Prostate gland (tissue), 2 donors: ENCODE results near the gene EFCAB14. TPM values are rescaled to one million over a fixed set of nuclear protein-coding genes. Genes with fewer than 3 reads are reported as not detected.
"Not testable (repeated sequence)": the region's sequence is repeated elsewhere in the genome, so short reads cannot be mapped to it uniquely, and the experiment has no call there.

Source experiments
- DNase-seq: peaks from one replicate; pipeline ENCODE4 v3.0.0-alpha.2; 2019; ENCODE audit warnings: low spot score
- H3K27ac ChIP-seq, 2 donors: fragments of 200-600 bp; sonication (generic); 2 replicates each; pipeline ENCODE4 v1.5.1; 2017 to 2019
- H3K27me3 ChIP-seq: fragments of 200-600 bp; sonication (generic); replicated peaks from 2 replicates; pipeline ENCODE4 v1.5.1; 2019; ENCODE audit not compliant: insufficient read depth
- H3K36me3 ChIP-seq, 2 donors: fragments of 200-600 bp; sonication (generic); 1 replicate in 1 of 2; 2 replicates in 1 of 2; pipeline versions ENCODE4 v1.5.1 to v1.8.1; 2017 to 2019
- H3K4me1 ChIP-seq: fragments of 200-600 bp; sonication (generic); replicated peaks from 2 replicates; pipeline ENCODE4 v1.5.1; 2019
- H3K4me3 ChIP-seq, 2 donors: fragments of 200-600 bp; sonication (generic); 2 replicates each; pipeline ENCODE4 v1.5.1; 2017 to 2019
- H3K9me3 ChIP-seq: fragments of 200-600 bp; sonication (generic); 2 replicates; pipeline ENCODE4 v1.5.1; 2017
- CTCF ChIP-seq, 4 experiments: fragments of 200-600 bp in 2 of 4; fragments of 450-650 bp in 2 of 4; sonication (generic) in 2 of 4; IDR thresholded peaks; 1 replicate in 3 of 4; 2 replicates in 1 of 4; pipeline ENCODE4 v1.5.1; 2016 to 2019; ENCODE audit warnings: antibody characterized with exemption in 4 of 4, mild to moderate bottlenecking in 2 of 4, moderate library complexity in 2 of 4
- POLR2A ChIP-seq: fragments of 450-650 bp; IDR thresholded peaks from one replicate; pipeline ENCODE4 v1.6.1; 2016; ENCODE audit warnings: antibody characterized with exemption, mild to moderate bottlenecking
- POLR2AphosphoS5 ChIP-seq: sonication (generic); formaldehyde crosslinking; IDR thresholded peaks from one replicate; pipeline ENCODE4 v1.6.1; 2017; ENCODE audit warnings: antibody characterized with exemption
- WGBS: methylation state at CpG from one replicate; pipeline ENCODE4 v1.1.5; 2018; 5-methylcytosine and 5-hydroxymethylcytosine counted together
- intact Hi-C: fragments of 100-400 bp; cut with DNase I; formaldehyde crosslinking; loops from one replicate; pipeline ENCODE4 v1.14.2; 2022
- total RNA-seq, 2 donors: library from RNA; depleted of rRNA; stranded (reverse); fragments of >200 nt; gene quantifications; one replicate each; pipeline ENCODE4 v1.1.0, GENCODE V29; 2016

EFCAB14 gene
- total RNA-seq, 2 donors from 2014 or later = 99.9 to 116 TPM

- Histone ChIP-seq H3K27ac (no peak overlapping the region), H3K4me3 (no peak overlapping the region), H3K4me1 (no peaks in the 10 kb centered on the region), H3K36me3 (no peaks in the 10 kb centered on the region), H3K9me3 (no peaks in the 10 kb centered on the region), H3K27me3 (no peaks in the 10 kb centered on the region)
- no peak for DNase-seq
- intact Hi-C loops = no loop called here
- 57% methylated on average over 3 of the region's 3 CpGs for WGBS
- TF ChIP-seq POLR2AphosphoS5 (no peak), CTCF (IDR thresholded peaks at IDR 0.05) (no peak), POLR2A (no peak)
These were observed 23.2 kb upstream of the EFCAB14 start for GRCh38 chr1:46742069-46742468.

GRCh38 chr1:46735708-46736324, 16.9 kb upstream of the EFCAB14 start:
- intact Hi-C loops = no loop called here
- no peak for DNase-seq

GRCh38 chr1:46728327-46728873, 9.5 kb upstream of the EFCAB14 start:
- H3K27ac ChIP-seq, H3K9me3 ChIP-seq, H3K27me3 ChIP-seq, H3K36me3 ChIP-seq, H3K4me3 ChIP-seq, DNase-seq, H3K4me1 ChIP-seq: not testable (repeated sequence)
- WGBS = 19% methylated on average over 6 of the region's 6 CpGs
- intact Hi-C loops = loop anchor here (5.0 kb wide), 1 partner anchor 321 kb away; no protein-coding TSS in a partner anchor

More at GRCh38 chr1:46735708-46736324, 16.9 kb upstream of the EFCAB14 start:
- H3K4me3 ChIP-seq = no peak overlapping the region
- no peaks in the 10 kb centered on the region for H3K36me3 ChIP-seq
- no peaks in the 10 kb centered on the region for H3K27me3 ChIP-seq
- TF ChIP-seq CTCF (IDR thresholded peaks at IDR 0.05) = no peak
- no peak for TF ChIP-seq POLR2A
- no peak for TF ChIP-seq POLR2AphosphoS5
- H3K27ac ChIP-seq = no peak overlapping the region
- 3% methylated on average over 3 of the region's 3 CpGs for WGBS
- H3K4me1 ChIP-seq = no peaks in the 10 kb centered on the region
- no peaks in the 10 kb centered on the region for H3K9me3 ChIP-seq

- Histone ChIP-seq H3K27me3 (no peaks in the 10 kb centered on the region), H3K36me3 (no peaks in the 10 kb centered on the region), H3K4me3 (no peak overlapping the region), H3K27ac (no peak overlapping the region), H3K4me1 (no peaks in the 10 kb centered on the region), H3K9me3 (no peaks in the 10 kb centered on the region)
- intact Hi-C loops = loop anchor here (2.0 to 5.0 kb wide), 2 partner anchors 193 to 318 kb away; no protein-coding TSS in a partner anchor
- TF ChIP-seq CTCF (IDR thresholded peaks at IDR 0.05) = no peak
- no peak for TF ChIP-seq POLR2AphosphoS5
- no peak for TF ChIP-seq POLR2A
- 51% methylated on average over 3 of the region's 3 CpGs for WGBS
- DNase-seq = no peak
These were observed 6.8 kb upstream of the EFCAB14 start for GRCh38 chr1:46725736-46726108.

- no peaks in the 10 kb centered on the region for H3K4me1 ChIP-seq
- no peaks in the 10 kb centered on the region for H3K36me3 ChIP-seq
- peak; percentile 42 to 89 (median 80) for TF ChIP-seq CTCF (IDR thresholded peaks at IDR 0.05)
- TF ChIP-seq POLR2AphosphoS5 = peak; percentile 49
- no peak for TF ChIP-seq POLR2A
- intact Hi-C loops = loop anchor here (2.0 to 5.0 kb wide), 2 partner anchors 192 to 318 kb away; no protein-coding TSS in a partner anchor
- DNase-seq = peak; percentile 79
- H3K27me3 ChIP-seq = no peaks in the 10 kb centered on the region
- 19% methylated on average over 7 of the region's 7 CpGs for WGBS
- no peak overlapping the region for H3K4me3 ChIP-seq
- no peak overlapping the region for H3K27ac ChIP-seq
- H3K9me3 ChIP-seq = no peaks in the 10 kb centered on the region
These were observed 6.2 kb upstream of the EFCAB14 start for GRCh38 chr1:46724991-46725735.
